Panc1 (cell line): ENCODE data around the gene LVRN. TPM values are rescaled to one million over a fixed set of nuclear protein-coding genes. Genes with fewer than 3 reads are reported as not detected.

Source experiments
- ATAC-seq: fragments of 200-7000 bp; cut with Tn5 transposase; 2 replicates; pipeline ENCODE4 v1.9.1; 2020; ENCODE audit warnings: mild to moderate bottlenecking, moderate library complexity
- BruUV-seq: library from RNA; stranded (reverse); fragments of 400-500 nt; replicated peaks from 2 replicates; lab custom pipeline; 2021; lab: Mats Ljungman, UMichigan
- CTCF ChIA-PET: fragments of 300-600 bp; sonication (Branson Sonifier 250); formaldehyde crosslinking; loops from one replicate; lab custom pipeline; 2022; ENCODE audit warnings: antibody characterized with exemption; lab: Charles Lee
- POLR2A ChIA-PET: fragments of 300-600 bp; sonication (Branson Sonifier 250); formaldehyde crosslinking; loops from one replicate; lab custom pipeline; 2022; ENCODE audit warnings: antibody characterized with exemption; lab: Charles Lee
- DNase-seq: peaks from one replicate; pipeline ENCODE4 v3.0.0-alpha.2; 2010; ENCODE audit warnings: low read depth, low spot score
- H3K27ac ChIP-seq: 2 replicates; pipeline ENCODE4 v1.5.1; 2011; ENCODE audit warnings: mild to moderate bottlenecking, low read length, inconsistent platforms
- H3K27me3 ChIP-seq: fragments of 200-500 bp; sonication (Bioruptor generic); 2 replicates; pipeline ENCODE4 v1.6.0; 2014; ENCODE audit warnings: low read length, inconsistent platforms; ENCODE audit not compliant: control insufficient read depth, insufficient read depth
- H3K36me3 ChIP-seq: fragments of 200-500 bp; sonication (Bioruptor generic); 2 replicates; pipeline ENCODE4 v1.5.1; 2014; ENCODE audit warnings: inconsistent platforms, mild to moderate bottlenecking, low read length, moderate library complexity; ENCODE audit not compliant: control insufficient read depth, insufficient read depth
- H3K4me1 ChIP-seq: 2 replicates; pipeline ENCODE4 v1.5.1; 2011; ENCODE audit warnings: inconsistent platforms, mild to moderate bottlenecking, low read length, moderate library complexity; ENCODE audit not compliant: control insufficient read depth, insufficient read depth
- H3K4me3 ChIP-seq, 2 experiments: 2 replicates each; pipeline ENCODE4 v1.5.1; 2011 to 2012; ENCODE audit warnings: low read depth in 2 of 2, low read length in 2 of 2, mild to moderate bottlenecking in 2 of 2, inconsistent platforms in 1 of 2, moderate library complexity in 1 of 2
- H3K9me3 ChIP-seq: fragments of 200-500 bp; sonication (Bioruptor generic); 2 replicates; pipeline ENCODE4 v1.5.1; 2014; ENCODE audit warnings: low read depth, mild to moderate bottlenecking, inconsistent platforms, low read length, moderate library complexity; ENCODE audit not compliant: control insufficient read depth, insufficient read depth
- POLR2AphosphoS5 ChIP-seq: IDR thresholded peaks from 2 replicates; pipeline ENCODE4 v1.6.1; 2012; ENCODE audit warnings: mild to moderate bottlenecking, low read depth, low read length, moderate library complexity
- SIN3A ChIP-seq: IDR thresholded peaks from 2 replicates; pipeline ENCODE4 v1.6.1; 2012; ENCODE audit warnings: low read depth, mild to moderate bottlenecking, low read length, moderate library complexity, borderline replicate concordance; ENCODE audit not compliant: insufficient read depth
- TCF7L2 ChIP-seq: IDR thresholded peaks from 2 replicates; pipeline ENCODE4 v1.6.1; 2011; ENCODE audit warnings: mild to moderate bottlenecking, low read depth, low read length, inconsistent platforms
- in situ Hi-C: cut with HindIII; loops from 2 replicates; pipeline ENCODE4 v1.10.0; 2016; ENCODE audit warnings: low sequenced_read_pairs, low pct_unique_long_range_greater_than_20kb
- intact Hi-C: fragments of 100-400 bp; cut with micrococcal nuclease; formaldehyde crosslinking; loops from one replicate; pipeline ENCODE4 v1.10.0; 2022; ENCODE audit not compliant: unreplicated experiment
- total RNA-seq: library from RNA; stranded (reverse); gene quantifications from one replicate; pipeline ENCODE4 v1.2.1, GENCODE V29; 2021; ENCODE audit not compliant: unreplicated experiment
- TF ChIP-seq, protein P1 (sequence below), 2 experiments: IDR thresholded peaks; 2 replicates each; pipeline ENCODE4 v1.6.1; 2011 to 2012; ENCODE audit warnings: low read depth in 2 of 2, control low read depth in 1 of 2, low read length in 1 of 2, mild to moderate bottlenecking in 1 of 2, moderate library complexity in 1 of 2; ENCODE audit not compliant: insufficient read depth in 1 of 2
- TF ChIP-seq, protein P2 (sequence below): fragments of 450-650 bp; IDR thresholded peaks from 2 replicates; pipeline ENCODE4 v1.5.1; 2017; ENCODE audit warnings: mild to moderate bottlenecking

LVRN gene
- total RNA-seq, 1 experiment from 2014 or later: 0.08 TPM

DNA sequence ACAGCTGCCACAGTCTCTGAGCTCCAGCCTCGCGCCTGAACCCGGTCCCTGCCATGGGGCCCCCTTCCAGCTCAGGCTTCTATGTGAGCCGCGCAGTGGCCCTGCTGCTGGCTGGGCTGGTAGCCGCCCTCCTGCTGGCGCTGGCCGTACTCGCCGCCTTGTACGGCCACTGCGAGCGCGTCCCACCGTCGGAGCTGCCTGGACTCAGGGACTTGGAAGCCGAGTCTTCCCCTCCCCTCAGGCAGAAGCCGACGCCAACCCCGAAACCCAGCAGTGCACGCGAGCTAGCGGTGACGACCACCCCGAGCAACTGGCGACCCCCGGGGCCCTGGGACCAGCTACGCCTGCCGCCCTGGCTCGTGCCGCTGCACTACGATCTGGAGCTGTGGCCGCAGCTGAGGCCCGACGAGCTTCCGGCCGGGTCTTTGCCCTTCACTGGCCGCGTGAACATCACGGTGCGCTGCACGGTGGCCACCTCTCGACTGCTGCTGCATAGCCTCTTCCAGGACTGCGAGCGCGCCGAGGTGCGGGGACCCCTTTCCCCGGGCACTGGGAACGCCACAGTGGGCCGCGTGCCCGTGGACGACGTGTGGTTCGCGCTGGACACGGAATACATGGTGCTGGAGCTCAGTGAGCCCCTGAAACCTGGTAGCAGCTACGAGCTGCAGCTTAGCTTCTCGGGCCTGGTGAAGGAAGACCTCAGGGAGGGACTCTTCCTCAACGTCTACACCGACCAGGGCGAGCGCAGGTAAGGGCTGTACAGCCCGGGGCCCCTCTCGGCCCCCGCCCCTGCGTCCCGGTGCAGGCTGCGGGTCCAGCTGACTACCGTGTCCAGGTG, 509 bp downstream of the LVRN start:
- Histone ChIP-seq H3K4me3 (no peak overlapping the region), H3K36me3 (no peaks in the 10 kb centered on the region), H3K27me3 (peaks cover under 1% of the 10 kb centered on the region; the same call in 1 of the 2 replicates), H3K27ac (no peak overlapping the region), H3K4me1 (0 out of 2 replicates have a peak, but pooled peaks cover 2% of the 10 kb centered on the region), H3K9me3 (no peaks in the 10 kb centered on the region)
- TF ChIP-seq SIN3A (no peak), POLR2AphosphoS5 (no peak), TCF7L2 (no peak)
- TF ChIP-seq, protein P1, sequence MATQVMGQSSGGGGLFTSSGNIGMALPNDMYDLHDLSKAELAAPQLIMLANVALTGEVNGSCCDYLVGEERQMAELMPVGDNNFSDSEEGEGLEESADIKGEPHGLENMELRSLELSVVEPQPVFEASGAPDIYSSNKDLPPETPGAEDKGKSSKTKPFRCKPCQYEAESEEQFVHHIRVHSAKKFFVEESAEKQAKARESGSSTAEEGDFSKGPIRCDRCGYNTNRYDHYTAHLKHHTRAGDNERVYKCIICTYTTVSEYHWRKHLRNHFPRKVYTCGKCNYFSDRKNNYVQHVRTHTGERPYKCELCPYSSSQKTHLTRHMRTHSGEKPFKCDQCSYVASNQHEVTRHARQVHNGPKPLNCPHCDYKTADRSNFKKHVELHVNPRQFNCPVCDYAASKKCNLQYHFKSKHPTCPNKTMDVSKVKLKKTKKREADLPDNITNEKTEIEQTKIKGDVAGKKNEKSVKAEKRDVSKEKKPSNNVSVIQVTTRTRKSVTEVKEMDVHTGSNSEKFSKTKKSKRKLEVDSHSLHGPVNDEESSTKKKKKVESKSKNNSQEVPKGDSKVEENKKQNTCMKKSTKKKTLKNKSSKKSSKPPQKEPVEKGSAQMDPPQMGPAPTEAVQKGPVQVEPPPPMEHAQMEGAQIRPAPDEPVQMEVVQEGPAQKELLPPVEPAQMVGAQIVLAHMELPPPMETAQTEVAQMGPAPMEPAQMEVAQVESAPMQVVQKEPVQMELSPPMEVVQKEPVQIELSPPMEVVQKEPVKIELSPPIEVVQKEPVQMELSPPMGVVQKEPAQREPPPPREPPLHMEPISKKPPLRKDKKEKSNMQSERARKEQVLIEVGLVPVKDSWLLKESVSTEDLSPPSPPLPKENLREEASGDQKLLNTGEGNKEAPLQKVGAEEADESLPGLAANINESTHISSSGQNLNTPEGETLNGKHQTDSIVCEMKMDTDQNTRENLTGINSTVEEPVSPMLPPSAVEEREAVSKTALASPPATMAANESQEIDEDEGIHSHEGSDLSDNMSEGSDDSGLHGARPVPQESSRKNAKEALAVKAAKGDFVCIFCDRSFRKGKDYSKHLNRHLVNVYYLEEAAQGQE (IDR thresholded peaks at IDR 0.05; ENCODE audit: insufficient read depth in 1 of 2, low read depth in 2 of 2, low read length in 1 of 2): no peak
- TF ChIP-seq, protein P2, sequence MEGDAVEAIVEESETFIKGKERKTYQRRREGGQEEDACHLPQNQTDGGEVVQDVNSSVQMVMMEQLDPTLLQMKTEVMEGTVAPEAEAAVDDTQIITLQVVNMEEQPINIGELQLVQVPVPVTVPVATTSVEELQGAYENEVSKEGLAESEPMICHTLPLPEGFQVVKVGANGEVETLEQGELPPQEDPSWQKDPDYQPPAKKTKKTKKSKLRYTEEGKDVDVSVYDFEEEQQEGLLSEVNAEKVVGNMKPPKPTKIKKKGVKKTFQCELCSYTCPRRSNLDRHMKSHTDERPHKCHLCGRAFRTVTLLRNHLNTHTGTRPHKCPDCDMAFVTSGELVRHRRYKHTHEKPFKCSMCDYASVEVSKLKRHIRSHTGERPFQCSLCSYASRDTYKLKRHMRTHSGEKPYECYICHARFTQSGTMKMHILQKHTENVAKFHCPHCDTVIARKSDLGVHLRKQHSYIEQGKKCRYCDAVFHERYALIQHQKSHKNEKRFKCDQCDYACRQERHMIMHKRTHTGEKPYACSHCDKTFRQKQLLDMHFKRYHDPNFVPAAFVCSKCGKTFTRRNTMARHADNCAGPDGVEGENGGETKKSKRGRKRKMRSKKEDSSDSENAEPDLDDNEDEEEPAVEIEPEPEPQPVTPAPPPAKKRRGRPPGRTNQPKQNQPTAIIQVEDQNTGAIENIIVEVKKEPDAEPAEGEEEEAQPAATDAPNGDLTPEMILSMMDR: no peak
- ChIA-PET POLR2A (no interaction called here), CTCF (no interaction called here)
- BruUV-seq: no TSS peak
- no peak for DNase-seq
- in situ Hi-C loops (no loop called here), intact Hi-C loops (no loop called here)
- no peak for ATAC-seq

DNA sequence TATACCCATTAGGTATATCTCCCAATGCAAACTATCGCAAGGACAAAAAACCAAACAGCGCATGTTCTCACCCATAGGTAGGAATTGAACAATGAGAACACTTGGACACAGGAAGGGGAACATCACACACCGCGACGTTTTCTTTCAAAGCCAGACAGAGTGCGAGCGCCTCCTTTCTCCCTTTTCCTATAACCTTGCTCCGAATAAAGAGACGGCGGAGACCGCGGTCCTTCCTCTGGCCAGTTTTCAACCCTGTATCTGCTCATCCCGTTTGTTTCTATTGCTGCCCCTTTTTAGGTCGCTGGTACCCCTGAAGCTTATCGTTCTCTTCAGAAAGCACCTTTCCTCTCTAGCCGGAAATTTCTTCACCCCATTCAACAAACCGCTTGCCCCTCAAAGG, 1.3 kb downstream of the LVRN start:
- ATAC-seq: no peak
- Histone ChIP-seq H3K36me3 (no peaks in the 10 kb centered on the region), H3K27ac (no peak overlapping the region), H3K27me3 (peaks cover 3% of the 10 kb centered on the region; the same call in 1 of the 2 replicates), H3K4me3 (no peak overlapping the region), H3K9me3 (no peaks in the 10 kb centered on the region), H3K4me1 (0 out of 2 replicates have a peak, but pooled peaks cover 2% of the 10 kb centered on the region)
- no peak for DNase-seq
- TF ChIP-seq, protein P2: no peak
- TF ChIP-seq SIN3A: no peak
- no peak for TF ChIP-seq POLR2AphosphoS5
- TF ChIP-seq, protein P1 (IDR thresholded peaks at IDR 0.05; ENCODE audit: insufficient read depth in 1 of 2, low read depth in 2 of 2, low read length in 1 of 2): no peak
- no peak for TF ChIP-seq TCF7L2
- intact Hi-C loops (no loop called here), in situ Hi-C loops (no loop called here)
- POLR2A ChIA-PET: no interaction called here
- BruUV-seq: no TSS peak
- CTCF ChIA-PET: no interaction called here
